ENCODE results near the gene PCBP4. TPM values are rescaled to one million over a fixed set of nuclear protein-coding genes. Genes with fewer than 3 reads are reported as not detected.

PCBP4 gene
- total and polyA plus RNA-seq, 7 donors: 15.6 to 292 (median 256) TPM

- H3K9me3 ChIP-seq: no peaks in the 10 kb centered on the region
- no peak overlapping the region for H3K27ac ChIP-seq
- intact Hi-C loops (cut with DNase I): no loop called here
- DNase-seq: no peak
- 79 to 80% methylated on average over 15 of the region's 15 CpGs for WGBS, 2 donors
- TF ChIP-seq POLR2AphosphoS5 (IDR thresholded peaks at IDR 0.05) (no peak), CTCF (IDR thresholded peaks at IDR 0.05) (no peak), POLR2A (IDR thresholded peaks at IDR 0.05) (no peak), EP300 (IDR thresholded peaks at IDR 0.05) (no peak)
- H3K4me3 ChIP-seq: no peak overlapping the region
- H3K4me1 ChIP-seq: peaks cover 0 to 18% (median 10%) of the 10 kb centered on the region in 4 donors
- peaks cover 8 to 25% (median 10%) of the 10 kb centered on the region in 4 donors for H3K36me3 ChIP-seq
- no peaks in the 10 kb centered on the region for H3K27me3 ChIP-seq
Measured at GRCh38 chr3:51988286-51989146, 21.3 kb upstream of the PCBP4 start.

- WGBS, 2 donors: 90 to 91% methylated on average over 7 of the region's 7 CpGs
- Histone ChIP-seq H3K4me3 (no peak overlapping the region), H3K27ac (no peak overlapping the region), H3K36me3 (peaks cover under 1 to 15% (median 3%) of the 10 kb centered on the region in 4 donors), H3K9me3 (no peaks in the 10 kb centered on the region), H3K27me3 (no peaks in the 10 kb centered on the region), H3K4me1 (peaks cover 0 to 23% (median 13%) of the 10 kb centered on the region in 4 donors)
- no peak for TF ChIP-seq CTCF (IDR thresholded peaks at IDR 0.05)
- no peak for TF ChIP-seq POLR2A (IDR thresholded peaks at IDR 0.05)
- TF ChIP-seq EP300 (IDR thresholded peaks at IDR 0.05): no peak
- no peak for TF ChIP-seq POLR2AphosphoS5 (IDR thresholded peaks at IDR 0.05)
- intact Hi-C loops (cut with DNase I): no loop called here
- no peak for DNase-seq
Measured at GRCh38 chr3:51987568-51987967, 20.3 kb upstream of the PCBP4 start.

- 43 to 75% methylated on average over 12 of the region's 12 CpGs for WGBS, 2 donors
- H3K36me3 ChIP-seq: peaks cover 0 to 2% (median 0%) of the 10 kb centered on the region in 4 donors
- H3K27ac ChIP-seq: no peak overlapping the region
- peaks cover 0 to 31% (median 21%) of the 10 kb centered on the region in 4 donors for H3K4me1 ChIP-seq
- no peak for DNase-seq
- H3K9me3 ChIP-seq: no peaks in the 10 kb centered on the region
- no peaks in the 10 kb centered on the region for H3K27me3 ChIP-seq
- no peak overlapping the region for H3K4me3 ChIP-seq
- intact Hi-C loops (cut with DNase I): no loop called here
- TF ChIP-seq POLR2A (IDR thresholded peaks at IDR 0.05) (no peak), CTCF (IDR thresholded peaks at IDR 0.05) (no peak), POLR2AphosphoS5 (IDR thresholded peaks at IDR 0.05) (no peak)
Measured at GRCh38 chr3:51986010-51986947, 19.0 kb upstream of the PCBP4 start.

GRCh38 chr3:51985063-51985462, 17.8 kb upstream of the PCBP4 start:
- no peak for DNase-seq
- Histone ChIP-seq H3K27me3 (no peaks in the 10 kb centered on the region), H3K9me3 (no peaks in the 10 kb centered on the region), H3K27ac (no peak overlapping the region), H3K4me1 (peaks cover 0 to 31% (median 21%) of the 10 kb centered on the region in 4 donors), H3K36me3 (peaks cover 0 to 6% (median 0%) of the 10 kb centered on the region in 4 donors), H3K4me3 (no peak overlapping the region)
- no peak for TF ChIP-seq CTCF (IDR thresholded peaks at IDR 0.05)
- no peak for TF ChIP-seq EP300 (IDR thresholded peaks at IDR 0.05)
- no peak for TF ChIP-seq POLR2A (IDR thresholded peaks at IDR 0.05)
- intact Hi-C loops (cut with DNase I): no loop called here
- WGBS, 2 donors: 90 to 93% methylated on average over 6 of the region's 6 CpGs
